Fibroblast of lung (primary cell): ENCODE measurements around the gene MSANTD1. TPM values are rescaled to one million over a fixed set of nuclear protein-coding genes. Genes with fewer than 3 reads are reported as not detected.

Experiments
- DNase-seq, 2 donors: peaks; one replicate each; pipeline versions ENCODE4 v3.0.0 to v3.0.0-alpha.2; 2010; ENCODE audit warnings: low read depth in 2 of 2
- H2AFZ ChIP-seq: 2 replicates; pipeline ENCODE4 v1.5.1; 2012; ENCODE audit warnings: low read length, control low read depth, inconsistent platforms
- H3K27ac ChIP-seq: 2 replicates; pipeline ENCODE4 v1.5.1; 2011; ENCODE audit warnings: low read length, control low read depth; ENCODE audit not compliant: insufficient read depth
- H3K27me3 ChIP-seq: 2 replicates; pipeline ENCODE4 v1.5.1; 2011; ENCODE audit warnings: mild to moderate bottlenecking, low read length; ENCODE audit not compliant: control insufficient read depth, insufficient read depth
- H3K36me3 ChIP-seq: 2 replicates; pipeline ENCODE4 v1.5.1; 2011; ENCODE audit warnings: low read length; ENCODE audit not compliant: control insufficient read depth, insufficient read depth
- H3K4me1 ChIP-seq: 2 replicates; pipeline ENCODE4 v1.5.1; 2011; ENCODE audit warnings: low read length; ENCODE audit not compliant: control insufficient read depth, insufficient read depth; ENCODE audit errors: extremely low read depth
- H3K4me2 ChIP-seq: 2 replicates; pipeline ENCODE4 v1.5.1; 2011; ENCODE audit warnings: low read length, control low read depth; ENCODE audit not compliant: insufficient read depth; ENCODE audit errors: extremely low read depth
- H3K4me3 ChIP-seq, 4 experiments: fragments of 200-600 bp in 1 of 4; sonication (generic) in 1 of 4; replicated peaks in 1 of 4; 2 replicates each; pipeline ENCODE4 v1.5.1; 2011 to 2016; ENCODE audit warnings: low read length in 4 of 4, low read depth in 3 of 4, mild to moderate bottlenecking in 3 of 4, control low read depth in 2 of 4, inconsistent platforms in 1 of 4, mixed read lengths in 1 of 4; ENCODE audit not compliant: insufficient read depth in 1 of 4; ENCODE audit errors: control extremely low read depth in 1 of 4
- H3K79me2 ChIP-seq: 2 replicates; pipeline ENCODE4 v1.5.1; 2012; ENCODE audit warnings: mild to moderate bottlenecking, low read length, inconsistent platforms; ENCODE audit not compliant: control insufficient read depth, insufficient read depth
- H3K9ac ChIP-seq: 2 replicates; pipeline ENCODE4 v1.5.1; 2011; ENCODE audit warnings: mild to moderate bottlenecking, low read length, control low read depth; ENCODE audit not compliant: insufficient read depth
- H3K9me3 ChIP-seq: 2 replicates; pipeline ENCODE4 v1.5.1; 2012; ENCODE audit warnings: low read depth, low read length; ENCODE audit not compliant: control insufficient read depth, insufficient read depth
- H4K20me1 ChIP-seq: 2 replicates; pipeline ENCODE4 v1.5.1; 2011; ENCODE audit warnings: low read length; ENCODE audit not compliant: control insufficient read depth, insufficient read depth; ENCODE audit errors: extremely low read depth
- EZH2 ChIP-seq: IDR thresholded peaks from 2 replicates; pipeline ENCODE4 v1.5.1; 2012; ENCODE audit warnings: low read length, control low read depth, mild to moderate bottlenecking; ENCODE audit errors: missing control alignments
- polyA plus RNA-seq, 2 donors: library from polyadenylated mRNA; depleted of rRNA in 1 of 2; stranded (reverse) in 1 of 2; unstranded in 1 of 2; fragments of >200 nt; gene quantifications; 2 replicates each; pipeline ENCODE4 v1.2.1, GENCODE V29; 2011 to 2012; ENCODE audit warnings: missing spikeins in 1 of 2
- total RNA-seq: library from RNA; depleted of rRNA; stranded (reverse); fragments of >200 nt; gene quantifications from 2 replicates; pipeline ENCODE4 v1.2.1, GENCODE V29; 2014
- TF ChIP-seq, protein P1 (sequence below), 2 donors: IDR thresholded peaks in 1 of 2; conservative IDR thresholded peaks in 1 of 2; 1 replicate in 1 of 2; 2 replicates in 1 of 2; pipeline ENCODE4 v1.5.1; 2011 to 2012; ENCODE audit warnings: low read length in 2 of 2, control low read depth in 1 of 2, inconsistent platforms in 1 of 2, low read depth in 1 of 2, mild to moderate bottlenecking in 1 of 2

MSANTD1 gene
- total and polyA plus RNA-seq, 2 donors (not counting 1 experiment from before 2014, with no cell fraction given): 0.50 TPM; not detected in 1

DNA sequence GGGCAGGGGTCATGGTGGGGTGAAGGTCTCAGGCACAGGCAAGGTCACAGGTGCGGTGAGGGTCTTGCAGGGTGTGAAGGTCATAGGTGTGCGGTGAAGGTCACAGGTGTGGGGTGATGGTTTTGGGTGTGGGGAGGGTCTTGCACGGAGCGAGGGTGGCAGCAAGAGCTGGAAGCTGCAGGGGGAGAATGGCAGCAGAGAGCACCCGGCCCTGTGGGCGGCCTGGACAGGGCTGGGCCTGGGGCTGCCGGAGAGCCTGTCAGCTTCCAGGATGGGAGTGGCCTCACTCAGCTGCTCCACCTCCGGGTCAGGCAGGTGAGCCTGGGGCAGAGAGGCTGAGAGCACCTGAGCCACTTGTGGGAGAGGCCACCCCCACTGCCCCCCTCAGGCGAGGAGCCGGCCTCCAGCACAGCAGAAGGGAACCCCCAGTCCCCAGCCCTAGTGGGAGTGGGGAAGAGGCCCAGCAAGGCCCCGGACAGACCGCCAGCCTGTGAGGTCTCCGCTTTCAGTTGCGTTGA, 1.5 kb downstream of the MSANTD1 start:
- no peaks in the 10 kb centered on the region for H3K4me1 ChIP-seq
- H3K27me3 ChIP-seq: no peaks in the 10 kb centered on the region
- no peak overlapping the region for H3K4me2 ChIP-seq
- no peak for DNase-seq
- H3K9ac ChIP-seq: no peak overlapping the region
- H3K79me2 ChIP-seq: no peaks in the 10 kb centered on the region
- no peaks in the 10 kb centered on the region for H3K9me3 ChIP-seq
- H3K27ac ChIP-seq: no peak overlapping the region
- H3K4me3 ChIP-seq: no peak overlapping the region
- H3K36me3 ChIP-seq: no peaks in the 10 kb centered on the region
- no peak overlapping the region for H2AFZ ChIP-seq
- no peaks in the 10 kb centered on the region for H4K20me1 ChIP-seq
- TF ChIP-seq, protein P1, sequence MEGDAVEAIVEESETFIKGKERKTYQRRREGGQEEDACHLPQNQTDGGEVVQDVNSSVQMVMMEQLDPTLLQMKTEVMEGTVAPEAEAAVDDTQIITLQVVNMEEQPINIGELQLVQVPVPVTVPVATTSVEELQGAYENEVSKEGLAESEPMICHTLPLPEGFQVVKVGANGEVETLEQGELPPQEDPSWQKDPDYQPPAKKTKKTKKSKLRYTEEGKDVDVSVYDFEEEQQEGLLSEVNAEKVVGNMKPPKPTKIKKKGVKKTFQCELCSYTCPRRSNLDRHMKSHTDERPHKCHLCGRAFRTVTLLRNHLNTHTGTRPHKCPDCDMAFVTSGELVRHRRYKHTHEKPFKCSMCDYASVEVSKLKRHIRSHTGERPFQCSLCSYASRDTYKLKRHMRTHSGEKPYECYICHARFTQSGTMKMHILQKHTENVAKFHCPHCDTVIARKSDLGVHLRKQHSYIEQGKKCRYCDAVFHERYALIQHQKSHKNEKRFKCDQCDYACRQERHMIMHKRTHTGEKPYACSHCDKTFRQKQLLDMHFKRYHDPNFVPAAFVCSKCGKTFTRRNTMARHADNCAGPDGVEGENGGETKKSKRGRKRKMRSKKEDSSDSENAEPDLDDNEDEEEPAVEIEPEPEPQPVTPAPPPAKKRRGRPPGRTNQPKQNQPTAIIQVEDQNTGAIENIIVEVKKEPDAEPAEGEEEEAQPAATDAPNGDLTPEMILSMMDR (conservative IDR thresholded peaks at IDR 0.05 in 1 of 2, IDR thresholded peaks at IDR 0.05 in 1 of 2; ENCODE audit: low read depth in 1 of 2, low read length in 2 of 2): no peak
- no peak for TF ChIP-seq EZH2

DNA sequence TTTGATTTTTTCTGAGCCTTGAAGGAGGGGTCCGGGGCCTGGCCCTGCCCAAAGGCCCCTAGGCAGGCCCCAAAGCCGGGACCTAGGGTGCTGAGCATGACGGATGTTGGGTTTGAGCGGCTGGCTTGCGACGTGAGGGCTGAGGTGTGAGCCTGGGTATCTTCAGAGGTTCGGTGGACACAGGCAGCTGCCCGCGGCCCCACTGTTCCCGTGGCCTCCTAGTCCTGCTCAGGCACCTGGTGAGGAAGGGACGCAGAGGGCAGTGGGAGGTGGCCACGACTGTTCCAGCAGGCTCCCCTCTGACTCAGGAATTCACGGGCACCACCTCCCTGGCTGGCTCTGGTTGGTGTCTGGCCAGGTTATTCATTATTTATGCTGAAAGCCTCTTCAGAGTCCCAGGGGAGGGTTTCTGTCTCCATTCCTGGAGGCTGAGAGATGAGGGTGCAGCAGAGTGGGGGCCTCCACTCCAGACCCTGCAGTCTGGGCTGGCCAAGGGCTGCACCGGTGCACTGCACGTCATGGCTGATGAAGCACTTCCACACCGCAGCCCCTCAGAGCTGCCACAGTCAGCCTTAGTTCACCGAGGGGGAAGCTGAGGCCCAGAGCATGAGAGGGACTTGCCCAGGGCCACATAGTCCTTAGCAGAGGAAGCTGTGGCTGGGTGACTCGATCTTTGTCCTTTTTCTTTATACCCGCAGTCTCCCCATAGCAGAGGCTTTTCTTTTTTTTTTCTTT, 2.2 kb downstream of the MSANTD1 start:
- no peaks in the 10 kb centered on the region for H3K27me3 ChIP-seq
- DNase-seq: peak in 1 of 2 donors; percentile 38
- H3K27ac ChIP-seq: no peak overlapping the region
- H3K36me3 ChIP-seq: no peaks in the 10 kb centered on the region
- no peak overlapping the region for H3K4me3 ChIP-seq
- H3K9me3 ChIP-seq: no peaks in the 10 kb centered on the region
- no peaks in the 10 kb centered on the region for H3K79me2 ChIP-seq
- no peaks in the 10 kb centered on the region for H3K4me1 ChIP-seq
- no peak overlapping the region for H3K9ac ChIP-seq
- no peak overlapping the region for H2AFZ ChIP-seq
- TF ChIP-seq EZH2: no peak
- TF ChIP-seq, protein P1 (conservative IDR thresholded peaks at IDR 0.05 in 1 of 2, IDR thresholded peaks at IDR 0.05 in 1 of 2; ENCODE audit: low read depth in 1 of 2, low read length in 2 of 2): no peak
- no peak overlapping the region for H3K4me2 ChIP-seq
- no peaks in the 10 kb centered on the region for H4K20me1 ChIP-seq

DNA sequence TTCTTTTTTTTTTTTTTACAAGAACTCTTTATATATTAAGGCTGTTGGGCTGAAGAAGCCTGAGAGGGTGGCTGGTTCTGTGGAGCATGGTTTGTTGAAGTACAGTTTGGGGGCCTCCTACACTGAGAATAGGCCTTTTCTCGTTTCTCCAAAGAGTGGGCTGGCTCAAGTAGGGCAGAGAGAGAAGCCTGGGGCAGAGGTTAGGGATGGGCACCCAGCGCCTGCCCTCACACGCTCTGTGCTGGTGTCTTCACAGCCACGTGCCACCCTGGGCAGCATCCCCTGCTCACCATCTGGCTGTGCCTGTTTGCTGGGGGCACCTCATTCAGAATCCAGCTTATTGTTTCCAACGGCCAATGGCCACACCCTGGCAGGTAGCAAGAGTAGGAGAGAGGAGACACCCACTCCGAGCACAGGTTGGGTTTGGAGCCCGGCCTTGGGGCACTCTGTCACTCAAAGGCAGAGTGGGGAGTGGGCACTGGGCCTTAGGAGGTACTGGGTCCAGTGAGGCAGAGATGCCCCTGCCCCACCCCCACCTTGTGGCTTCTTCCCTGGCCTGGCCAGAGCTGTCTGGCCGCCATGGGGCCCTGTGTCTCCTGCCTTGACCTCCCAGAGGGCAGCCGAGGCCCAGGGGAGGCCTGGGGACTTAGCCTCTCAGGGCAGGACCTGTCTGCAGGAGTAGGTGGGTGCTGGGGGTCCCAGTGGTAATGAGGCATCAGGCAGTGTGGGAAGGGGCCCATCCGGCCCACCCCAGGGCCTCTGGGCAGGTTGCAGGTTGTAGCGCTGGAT, 2.9 kb downstream of the MSANTD1 start:
- Histone ChIP-seq H3K4me3 (no peak overlapping the region), H3K36me3 (no peaks in the 10 kb centered on the region), H3K27me3 (no peaks in the 10 kb centered on the region), H3K9ac (no peak overlapping the region), H3K27ac (no peak overlapping the region), H3K79me2 (no peaks in the 10 kb centered on the region), H2AFZ (no peak overlapping the region), H3K4me2 (no peak overlapping the region), H3K4me1 (no peaks in the 10 kb centered on the region), H4K20me1 (no peaks in the 10 kb centered on the region), H3K9me3 (no peaks in the 10 kb centered on the region)
- no peak for TF ChIP-seq EZH2
- TF ChIP-seq, protein P1 (conservative IDR thresholded peaks at IDR 0.05 in 1 of 2, IDR thresholded peaks at IDR 0.05 in 1 of 2; ENCODE audit: low read depth in 1 of 2, low read length in 2 of 2): no peak
- DNase-seq: no peak
